ENCODE measurements around the gene COL11A1. TPM values are rescaled to one million over a fixed set of nuclear protein-coding genes. Genes with fewer than 3 reads are reported as not detected.

COL11A1 gene
- total and polyA plus RNA-seq, 12 donors = 0.27 to 61.9 (median 2.5) TPM

GRCh38 chr1:103084181-103084580 is 24.1 kb downstream of the COL11A1 start:
- intact Hi-C loops (cut with DNase I) = no loop called here
- Histone ChIP-seq H3K27ac (no peak overlapping the region), H3K4me1 (replicated peaks in 1 of 2) (no peaks in the 10 kb centered on the region), H3K36me3 (replicated peaks in 1 of 2) (no peaks in the 10 kb centered on the region), H3K27me3 (no peaks in the 10 kb centered on the region), H3K9me3 (replicated peaks in 1 of 3) (no peaks in the 10 kb centered on the region), H3K4me3 (no peak overlapping the region)
- WGBS, 4 donors = 28 to 64% (median 34%) methylated on average over 2 of the region's 2 CpGs
- DNase-seq = no peak
- TF ChIP-seq POLR2A (IDR thresholded peaks at IDR 0.05) (no peak), CTCF (IDR thresholded peaks at IDR 0.05) (no peak)

GRCh38 chr1:103075316-103076000 is 32.9 kb downstream of the COL11A1 start:
- no peaks in the 10 kb centered on the region for H3K27me3 ChIP-seq
- no peak for DNase-seq
- TF ChIP-seq CTCF (IDR thresholded peaks at IDR 0.05) = no peak
- no peak for TF ChIP-seq POLR2A (IDR thresholded peaks at IDR 0.05)

GRCh38 chr1:103074224-103074623 is 34.1 kb downstream of the COL11A1 start:
- H3K4me1 ChIP-seq (replicated peaks in 1 of 2) = no peaks in the 10 kb centered on the region
- no peak overlapping the region for H3K27ac ChIP-seq
- no peak overlapping the region for H3K4me3 ChIP-seq
- H3K27me3 ChIP-seq = no peaks in the 10 kb centered on the region
- TF ChIP-seq CTCF (IDR thresholded peaks at IDR 0.05) = no peak
- no peak for TF ChIP-seq POLR2A (IDR thresholded peaks at IDR 0.05)
- H3K9me3 ChIP-seq (replicated peaks in 1 of 3) = no peaks in the 10 kb centered on the region
- H3K36me3 ChIP-seq (replicated peaks in 1 of 2) = no peaks in the 10 kb centered on the region
- WGBS, 4 donors = 76 to 87% (median 78%) methylated on average over 6 of the region's 6 CpGs
- intact Hi-C loops (cut with DNase I) = no loop called here
- DNase-seq = no peak

More at GRCh38 chr1:103075316-103076000, 32.9 kb downstream of the COL11A1 start:
- intact Hi-C loops (cut with DNase I) = no loop called here
- Histone ChIP-seq H3K36me3 (replicated peaks in 1 of 2) (no peaks in the 10 kb centered on the region), H3K4me1 (replicated peaks in 1 of 2) (no peaks in the 10 kb centered on the region), H3K9me3 (replicated peaks in 1 of 3) (no peaks in the 10 kb centered on the region), H3K27ac (no peak overlapping the region), H3K4me3 (no peak overlapping the region)
- WGBS, 4 donors = 69 to 87% (median 85%) methylated on average over 2 of the region's 2 CpGs

GRCh38 chr1:103069201-103069600 is 39.1 kb downstream of the COL11A1 start:
- DNase-seq = no peak
- 12 to 21% (median 17%) methylated on average over 2 of the region's 2 CpGs for WGBS, 4 donors
- TF ChIP-seq CTCF (IDR thresholded peaks at IDR 0.05) (no peak), POLR2A (IDR thresholded peaks at IDR 0.05) (no peak)
- H3K9me3 ChIP-seq (replicated peaks in 1 of 3) = no peaks in the 10 kb centered on the region
- intact Hi-C loops (cut with DNase I) = no loop called here
- H3K27me3 ChIP-seq = no peaks in the 10 kb centered on the region
- H3K4me3 ChIP-seq = no peak overlapping the region
- H3K36me3 ChIP-seq (replicated peaks in 1 of 2) = no peaks in the 10 kb centered on the region
- no peak overlapping the region for H3K27ac ChIP-seq
- no peaks in the 10 kb centered on the region for H3K4me1 ChIP-seq (replicated peaks in 1 of 2)

Measured in adrenal gland (tissue), 12 donors.